Upper lobe of left lung (tissue), 6 donors: ENCODE measurements around the gene ARHGEF39. TPM values are rescaled to one million over a fixed set of nuclear protein-coding genes. Genes with fewer than 3 reads are reported as not detected.

Source experiments
- ATAC-seq, 2 donors: fragments of 200-7000 bp; cut with Tn5 transposase; one replicate each; pipeline ENCODE4 v1.9.1; 2022; ENCODE audit warnings: mild to moderate bottlenecking in 2 of 2, moderate library complexity in 2 of 2; ENCODE audit not compliant: low FRiP score in 2 of 2
- DNase-seq, 2 donors: peaks; one replicate each; pipeline ENCODE4 v3.0.0-alpha.2; 2019 to 2020
- H3K27ac ChIP-seq, 4 donors: fragments of 200-600 bp; sonication (generic); one replicate each; pipeline ENCODE4 v1.5.1; 2016 to 2019
- H3K27me3 ChIP-seq, 4 donors: fragments of 200-600 bp; sonication (generic); one replicate each; pipeline ENCODE4 v1.5.1; 2017 to 2019
- H3K36me3 ChIP-seq, 4 donors: fragments of 200-600 bp; sonication (generic); one replicate each; pipeline ENCODE4 v1.5.1; 2016 to 2019
- H3K4me1 ChIP-seq, 4 donors: fragments of 200-600 bp; sonication (generic); one replicate each; pipeline ENCODE4 v1.5.1; 2018 to 2019
- H3K4me3 ChIP-seq, 4 donors: fragments of 200-600 bp; sonication (generic); one replicate each; pipeline ENCODE4 v1.5.1; 2017 to 2019; ENCODE audit warnings: mild to moderate bottlenecking in 2 of 4, moderate library complexity in 1 of 4
- H3K9me3 ChIP-seq, 4 donors: fragments of 200-600 bp; sonication (generic); one replicate each; pipeline ENCODE4 v1.5.1; 2018 to 2019
- EP300 ChIP-seq, 4 donors: sonication (generic); formaldehyde crosslinking; IDR thresholded peaks; one replicate each; pipeline ENCODE4 v1.5.1; 2017; ENCODE audit warnings: antibody characterized with exemption in 4 of 4, control low read depth in 2 of 4
- POLR2A ChIP-seq, 4 donors: fragments of 450-650 bp; IDR thresholded peaks; one replicate each; pipeline ENCODE4 v1.5.1; 2016 to 2017; ENCODE audit warnings: antibody characterized with exemption in 4 of 4, mild to moderate bottlenecking in 2 of 4
- POLR2AphosphoS5 ChIP-seq, 2 donors: sonication (generic); formaldehyde crosslinking; IDR thresholded peaks; one replicate each; pipeline ENCODE4 v1.5.1; 2017; ENCODE audit warnings: antibody characterized with exemption in 2 of 2
- WGBS, 2 donors: methylation state at CpG; one replicate each; pipeline ENCODE4 v1.1.5; 2017 to 2018; 5-methylcytosine and 5-hydroxymethylcytosine counted together
- total RNA-seq, 6 donors: library from RNA; depleted of rRNA in 4 of 6; stranded (reverse); fragments of >200 nt in 4 of 6; gene quantifications; one replicate each; pipeline versions ENCODE4 v1.1.0 to v1.2.1, GENCODE V29; 2016 to 2021
- TF ChIP-seq, protein P1 (sequence below), 6 experiments: fragments of 450-650 bp in 4 of 6; fragments of 200-600 bp in 2 of 6; sonication (generic) in 2 of 6; IDR thresholded peaks; one replicate each; pipeline ENCODE4 v1.5.1; 2016 to 2019; ENCODE audit warnings: antibody characterized with exemption in 6 of 6
- donor health status: DM: no; HTN: no; CAD: no; lungs with moderate emphysema.
- donor health status: DM: no; HTN: yes; CAD: no; lungs with severe emphysema.

Gene ARHGEF39
- total RNA-seq, 6 donors from 2014 or later: 0.30 to 1.1 (median 0.37) TPM; not detected in 1

DNA sequence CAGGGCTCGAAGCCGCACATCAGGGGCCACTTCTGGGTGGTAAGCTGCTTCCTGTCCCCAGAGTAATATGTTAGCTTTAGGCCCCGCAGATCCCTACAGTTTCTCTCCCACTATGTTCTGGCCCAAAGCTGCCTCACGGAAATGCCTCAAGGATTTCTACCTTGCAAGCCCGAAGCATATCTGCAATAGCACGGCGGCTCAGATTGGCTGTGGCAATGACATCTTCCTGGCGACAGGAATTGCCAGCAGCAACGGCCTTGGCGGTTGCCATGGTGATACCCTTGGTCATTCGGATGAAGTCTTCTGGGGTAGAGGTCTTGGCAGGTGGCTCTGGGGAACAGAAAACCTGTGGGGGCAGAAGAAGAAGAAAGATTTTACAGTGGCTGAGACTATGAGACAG, 35.0 kb upstream of the ARHGEF39 start:
- Histone ChIP-seq H3K36me3 (peaks cover 72 to 95% (median 89%) of the 10 kb centered on the region in 4 donors), H3K9me3 (no peaks in the 10 kb centered on the region), H3K27me3 (no peaks in the 10 kb centered on the region), H3K4me3 (no peak overlapping the region), H3K4me1 (peaks cover 8 to 27% (median 20%) of the 10 kb centered on the region in 4 donors), H3K27ac (no peak overlapping the region)
- DNase-seq: no peak
- 87 to 90% methylated on average over 11 of the region's 11 CpGs for WGBS, 2 donors
- ATAC-seq: no peak
- TF ChIP-seq POLR2A (IDR thresholded peaks at IDR 0.05) (no peak), EP300 (IDR thresholded peaks at IDR 0.05) (no peak)

DNA sequence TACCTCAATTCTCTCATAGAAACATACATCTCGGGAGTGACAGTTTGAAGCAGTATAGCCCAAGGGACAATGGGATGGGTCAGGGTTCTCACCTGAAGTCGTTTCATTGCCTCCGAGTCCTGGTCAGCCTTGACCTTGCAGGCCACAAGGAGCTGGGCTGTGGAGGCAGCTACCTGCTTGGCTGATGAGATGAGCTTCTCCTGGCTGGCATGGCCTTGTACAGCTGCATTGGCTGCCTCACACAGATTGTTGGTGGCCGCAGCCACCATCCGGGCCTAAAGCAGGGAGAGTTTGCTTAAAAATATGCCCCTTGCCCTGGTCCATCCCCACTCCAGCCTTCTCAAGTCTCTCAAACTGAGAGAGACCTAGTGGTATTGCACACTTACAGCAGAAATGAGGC, 33.2 kb upstream of the ARHGEF39 start:
- Histone ChIP-seq H3K27me3 (no peaks in the 10 kb centered on the region), H3K27ac (peak overlapping the region; percentile 66 to 83 (median 79)), H3K9me3 (no peaks in the 10 kb centered on the region), H3K36me3 (peaks cover 54 to 77% (median 71%) of the 10 kb centered on the region in 4 donors), H3K4me3 (no peak overlapping the region), H3K4me1 (peaks cover 8 to 33% (median 20%) of the 10 kb centered on the region in 4 donors)
- ATAC-seq (no peak), DNase-seq (no peak)
- no peak for TF ChIP-seq EP300 (IDR thresholded peaks at IDR 0.05)
- TF ChIP-seq, protein P1, sequence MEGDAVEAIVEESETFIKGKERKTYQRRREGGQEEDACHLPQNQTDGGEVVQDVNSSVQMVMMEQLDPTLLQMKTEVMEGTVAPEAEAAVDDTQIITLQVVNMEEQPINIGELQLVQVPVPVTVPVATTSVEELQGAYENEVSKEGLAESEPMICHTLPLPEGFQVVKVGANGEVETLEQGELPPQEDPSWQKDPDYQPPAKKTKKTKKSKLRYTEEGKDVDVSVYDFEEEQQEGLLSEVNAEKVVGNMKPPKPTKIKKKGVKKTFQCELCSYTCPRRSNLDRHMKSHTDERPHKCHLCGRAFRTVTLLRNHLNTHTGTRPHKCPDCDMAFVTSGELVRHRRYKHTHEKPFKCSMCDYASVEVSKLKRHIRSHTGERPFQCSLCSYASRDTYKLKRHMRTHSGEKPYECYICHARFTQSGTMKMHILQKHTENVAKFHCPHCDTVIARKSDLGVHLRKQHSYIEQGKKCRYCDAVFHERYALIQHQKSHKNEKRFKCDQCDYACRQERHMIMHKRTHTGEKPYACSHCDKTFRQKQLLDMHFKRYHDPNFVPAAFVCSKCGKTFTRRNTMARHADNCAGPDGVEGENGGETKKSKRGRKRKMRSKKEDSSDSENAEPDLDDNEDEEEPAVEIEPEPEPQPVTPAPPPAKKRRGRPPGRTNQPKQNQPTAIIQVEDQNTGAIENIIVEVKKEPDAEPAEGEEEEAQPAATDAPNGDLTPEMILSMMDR (IDR thresholded peaks at IDR 0.05): no peak
- TF ChIP-seq POLR2AphosphoS5 (IDR thresholded peaks at IDR 0.05): no peak
- no peak for TF ChIP-seq POLR2A (IDR thresholded peaks at IDR 0.05)
- WGBS, 2 donors: 90 to 97% methylated on average over 2 to 5 of the region's 5 CpGs

DNA sequence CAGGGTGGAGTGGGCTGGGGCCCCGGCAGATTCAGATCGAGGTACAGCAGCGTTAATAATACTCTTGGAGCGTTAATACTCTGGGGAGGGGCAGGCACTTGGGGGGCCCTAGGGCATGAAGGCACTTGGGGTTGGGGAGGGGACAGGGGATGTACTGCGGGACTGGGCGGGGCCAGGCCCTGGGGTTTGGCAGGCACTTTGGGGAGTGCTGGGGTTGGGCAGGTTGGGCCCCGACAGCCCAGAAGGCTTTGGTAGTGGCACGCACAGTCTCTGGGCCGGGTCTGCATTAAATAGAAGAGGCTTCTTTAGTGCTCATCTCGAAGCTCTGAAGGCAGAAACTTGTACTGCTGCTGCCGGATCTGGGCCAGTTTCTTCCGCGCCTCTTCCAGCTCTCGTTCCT, 32.5 kb upstream of the ARHGEF39 start:
- Histone ChIP-seq H3K4me1 (peaks cover 8 to 33% (median 20%) of the 10 kb centered on the region in 4 donors), H3K27me3 (no peaks in the 10 kb centered on the region), H3K9me3 (no peaks in the 10 kb centered on the region), H3K27ac (peak overlapping the region; percentile 66 to 83 (median 79)), H3K4me3 (no peak overlapping the region), H3K36me3 (peaks cover 47 to 70% (median 64%) of the 10 kb centered on the region in 4 donors)
- peak in 1 of 2 donors; percentile 60 for DNase-seq
- TF ChIP-seq, protein P1 (IDR thresholded peaks at IDR 0.05): no peak
- TF ChIP-seq POLR2A (IDR thresholded peaks at IDR 0.05) (no peak), EP300 (IDR thresholded peaks at IDR 0.05) (no peak), POLR2AphosphoS5 (IDR thresholded peaks at IDR 0.05) (no peak)
- WGBS, 2 donors: 79 to 85% methylated on average over 14 of the region's 14 CpGs
- ATAC-seq: peak; percentile 19 to 27

DNA sequence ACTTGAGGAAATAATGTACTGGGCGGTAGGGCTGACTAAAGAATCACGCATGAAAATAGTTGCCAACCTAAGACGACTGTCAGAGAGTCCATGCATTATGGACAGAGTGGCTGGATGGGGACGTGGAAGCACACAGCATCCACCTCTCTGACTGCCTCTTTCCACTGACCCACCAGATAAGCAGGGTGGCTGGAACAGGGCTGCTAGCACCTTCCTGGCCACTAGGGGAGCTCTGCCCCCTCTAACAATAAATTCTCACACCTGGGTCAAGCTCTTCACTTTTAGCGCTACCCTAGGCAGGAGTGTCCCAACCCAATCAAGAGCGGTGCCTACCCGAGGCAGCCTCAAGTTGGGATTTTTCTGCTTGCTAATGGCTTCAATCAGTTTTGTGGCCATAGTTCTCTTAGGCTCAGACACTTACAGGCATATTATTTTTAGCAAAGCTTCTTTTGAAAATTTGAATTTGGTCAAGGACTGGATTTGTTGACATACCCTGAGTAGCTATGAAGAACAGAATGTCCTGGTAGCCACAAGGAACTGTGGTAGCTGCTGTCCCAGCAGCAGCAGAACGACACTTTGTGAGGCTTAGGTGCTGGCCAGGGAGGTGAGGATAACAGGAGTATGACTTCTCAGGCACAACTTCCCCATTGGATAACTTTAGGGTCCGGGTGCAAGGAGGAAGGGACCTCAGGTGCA, 31.7 kb upstream of the ARHGEF39 start:
- H3K27ac ChIP-seq: peak overlapping the region; percentile 66 to 83 (median 79)

DNA sequence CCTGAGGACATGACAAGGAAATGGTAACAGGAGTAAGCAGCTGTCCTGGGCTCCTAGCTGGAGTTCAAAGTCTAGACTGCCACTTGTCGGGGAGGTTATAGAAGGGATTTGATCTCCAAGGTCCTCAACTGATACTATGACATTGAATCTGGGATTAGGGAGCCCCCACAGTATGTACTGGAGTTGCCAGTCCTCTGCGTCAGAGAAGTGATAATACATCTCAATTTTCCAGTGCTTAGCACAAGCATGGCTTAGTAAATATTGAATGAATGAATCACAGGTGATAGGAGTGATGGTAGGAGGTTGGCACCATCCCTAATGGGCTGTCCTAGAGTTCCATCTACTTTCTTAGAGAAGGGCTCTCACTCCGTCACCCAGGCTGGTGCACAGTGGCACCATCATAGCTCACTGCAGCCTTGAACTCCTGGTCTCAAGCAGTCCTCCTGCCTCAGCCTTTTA, 31.0 kb upstream of the ARHGEF39 start:
- DNase-seq (no peak), ATAC-seq (no peak)
- no peak overlapping the region for H3K4me3 ChIP-seq
- H3K4me1 ChIP-seq: peaks cover 12 to 36% (median 26%) of the 10 kb centered on the region in 4 donors
- WGBS, 2 donors: 86 to 98% methylated on average over 3 of the region's 3 CpGs
- H3K36me3 ChIP-seq: peaks cover 37 to 55% (median 48%) of the 10 kb centered on the region in 4 donors
- H3K27me3 ChIP-seq: no peaks in the 10 kb centered on the region
- H3K27ac ChIP-seq: peak overlapping the region; percentile 66 to 83 (median 79)
- TF ChIP-seq, protein P1 (IDR thresholded peaks at IDR 0.05): no peak
- TF ChIP-seq EP300 (IDR thresholded peaks at IDR 0.05) (no peak), POLR2A (IDR thresholded peaks at IDR 0.05) (no peak), POLR2AphosphoS5 (IDR thresholded peaks at IDR 0.05) (no peak)
- no peaks in the 10 kb centered on the region for H3K9me3 ChIP-seq

More for the DNA sequence above, 31.7 kb upstream of the ARHGEF39 start:
- 39 to 42% methylated on average over 9 of the region's 9 CpGs for WGBS, 2 donors
- no peaks in the 10 kb centered on the region for H3K27me3 ChIP-seq
- peaks cover 8 to 33% (median 21%) of the 10 kb centered on the region in 4 donors for H3K4me1 ChIP-seq
- DNase-seq (peak in 1 of 2 donors; percentile 71), ATAC-seq (peak; percentile 81 to 89)
- TF ChIP-seq POLR2AphosphoS5 (IDR thresholded peaks at IDR 0.05) (peak; percentile 15 to 65), POLR2A (IDR thresholded peaks at IDR 0.05) (no peak), EP300 (IDR thresholded peaks at IDR 0.05) (peak in 2 of 4 donors; percentile 75 to 87)
- TF ChIP-seq, protein P1 (IDR thresholded peaks at IDR 0.05): peak; percentile 79 to 92 (median 88)
- H3K9me3 ChIP-seq: no peaks in the 10 kb centered on the region
- peaks cover 44 to 61% (median 55%) of the 10 kb centered on the region in 4 donors for H3K36me3 ChIP-seq
- H3K4me3 ChIP-seq: no peak overlapping the region
